AG08395 (cell line): ENCODE results near the gene ICAM4.
"Not testable (repeated sequence)": the region's sequence is repeated elsewhere in the genome, so short reads cannot be mapped to it uniquely, and the experiment has no call there.

Source experiments
- DNase-seq: peaks from one replicate; pipeline ENCODE4 v3.0.0; 2012; ENCODE audit warnings: mixed read lengths, low spot score

The ICAM4 gene

GRCh38 chr19:10269333-10270179 lies 17.2 kb upstream of the ICAM4 start:
- peak; percentile 85 for DNase-seq

DNA sequence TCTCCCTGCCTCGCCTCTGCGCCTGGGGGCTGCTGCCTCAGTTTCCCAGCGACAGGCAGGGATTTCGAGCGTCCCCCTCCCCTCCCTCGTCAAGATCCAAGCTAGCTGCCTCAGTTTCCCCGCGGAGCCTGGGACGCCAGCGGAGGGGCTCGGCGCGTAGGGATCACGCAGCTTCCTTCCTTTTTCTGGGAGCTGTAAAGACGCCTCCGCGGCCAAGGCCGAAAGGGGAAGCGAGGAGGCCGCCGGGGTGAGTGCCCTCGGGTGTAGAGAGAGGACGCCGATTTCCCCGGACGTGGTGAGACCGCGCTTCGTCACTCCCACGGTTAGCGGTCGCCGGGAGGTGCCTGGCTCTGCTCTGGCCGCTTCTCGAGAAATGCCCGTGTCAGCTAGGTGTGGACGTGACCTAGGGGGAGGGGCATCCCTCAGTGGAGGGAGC lies 16.6 kb upstream of the ICAM4 start:
- DNase-seq = no peak

GRCh38 chr19:10270616-10271394 lies 15.9 kb upstream of the ICAM4 start, which contains the start of gene ICAM1:
Gene ICAM1 (plus strand): TSS chr19:10271120. CDS start chr19:10271160, 40 bp downstream.
- DNase-seq = no peak

GRCh38 chr19:10271543-10272086 lies 15.1 kb upstream of the ICAM4 start:
- DNase-seq = no peak

DNA sequence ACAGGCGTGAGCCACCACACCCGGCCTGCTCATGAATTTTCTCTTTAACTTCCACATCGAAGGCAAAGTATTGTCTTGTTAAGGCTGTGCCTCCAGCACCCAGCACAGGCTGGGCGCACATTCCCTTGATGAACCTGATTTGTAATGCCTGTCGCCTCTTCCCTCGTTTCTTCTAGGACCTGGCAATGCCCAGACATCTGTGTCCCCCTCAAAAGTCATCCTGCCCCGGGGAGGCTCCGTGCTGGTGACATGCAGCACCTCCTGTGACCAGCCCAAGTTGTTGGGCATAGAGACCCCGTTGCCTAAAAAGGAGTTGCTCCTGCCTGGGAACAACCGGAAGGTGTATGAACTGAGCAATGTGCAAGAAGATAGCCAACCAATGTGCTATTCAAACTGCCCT lies 12.2 kb upstream of the ICAM4 start:
- no peak for DNase-seq

GRCh38 chr19:10277795-10278589 lies 8.8 kb upstream of the ICAM4 start:
- no peak for DNase-seq

GRCh38 chr19:10278935-10279334 lies 7.8 kb upstream of the ICAM4 start:
- DNase-seq = no peak

GRCh38 chr19:10279737-10280442 lies 6.9 kb upstream of the ICAM4 start:
- no peak for DNase-seq

DNA sequence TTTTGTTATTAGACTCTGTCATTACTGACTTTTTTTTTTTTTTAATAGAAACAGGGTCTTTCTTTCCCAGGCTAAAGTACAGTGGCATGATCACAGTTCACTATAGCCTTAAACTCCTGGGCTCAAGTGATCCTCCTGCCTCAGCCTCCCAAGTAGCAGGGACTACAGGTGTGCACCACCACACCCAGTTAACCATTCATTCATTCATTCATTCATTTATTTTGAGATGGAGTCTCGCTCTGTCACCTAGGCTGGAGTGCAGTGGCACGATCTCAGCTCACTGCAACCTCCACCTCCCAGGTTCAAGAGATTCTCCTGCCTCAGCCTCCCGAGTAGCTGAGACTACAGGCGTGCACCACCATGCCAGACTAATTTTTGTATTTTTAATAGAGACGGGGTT lies 4.7 kb upstream of the ICAM4 start:
- DNase-seq = not testable (repeated sequence)

DNA sequence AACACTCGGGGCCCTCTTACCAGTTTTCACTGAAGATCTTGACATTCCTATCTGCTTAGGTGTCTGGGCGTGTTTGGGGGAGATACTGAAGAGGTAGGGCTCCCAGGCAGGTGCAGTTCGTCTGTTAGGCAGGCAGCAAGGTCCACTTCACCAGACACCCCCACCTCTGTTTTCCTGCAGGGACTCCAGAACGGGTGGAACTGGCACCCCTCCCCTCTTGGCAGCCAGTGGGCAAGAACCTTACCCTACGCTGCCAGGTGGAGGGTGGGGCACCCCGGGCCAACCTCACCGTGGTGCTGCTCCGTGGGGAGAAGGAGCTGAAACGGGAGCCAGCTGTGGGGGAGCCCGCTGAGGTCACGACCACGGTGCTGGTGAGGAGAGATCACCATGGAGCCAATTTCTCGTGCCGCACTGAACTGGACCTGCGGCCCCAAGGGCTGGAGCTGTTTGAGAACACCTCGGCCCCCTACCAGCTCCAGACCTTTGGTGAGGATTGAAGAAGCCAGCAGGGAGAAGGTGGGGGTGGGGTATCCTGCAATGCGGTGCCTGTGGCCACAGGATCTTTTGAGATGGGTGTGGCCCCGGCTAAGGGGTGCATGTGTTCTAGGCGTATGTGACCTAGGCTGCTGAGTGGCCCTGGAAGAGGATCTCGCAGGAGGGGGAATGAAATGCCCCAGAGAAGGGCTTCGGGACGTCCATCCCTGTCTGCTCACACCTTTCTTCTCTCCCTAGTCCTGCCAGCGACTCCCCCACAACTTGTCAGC lies 3.3 kb upstream of the ICAM4 start:
- no peak for DNase-seq

DNA sequence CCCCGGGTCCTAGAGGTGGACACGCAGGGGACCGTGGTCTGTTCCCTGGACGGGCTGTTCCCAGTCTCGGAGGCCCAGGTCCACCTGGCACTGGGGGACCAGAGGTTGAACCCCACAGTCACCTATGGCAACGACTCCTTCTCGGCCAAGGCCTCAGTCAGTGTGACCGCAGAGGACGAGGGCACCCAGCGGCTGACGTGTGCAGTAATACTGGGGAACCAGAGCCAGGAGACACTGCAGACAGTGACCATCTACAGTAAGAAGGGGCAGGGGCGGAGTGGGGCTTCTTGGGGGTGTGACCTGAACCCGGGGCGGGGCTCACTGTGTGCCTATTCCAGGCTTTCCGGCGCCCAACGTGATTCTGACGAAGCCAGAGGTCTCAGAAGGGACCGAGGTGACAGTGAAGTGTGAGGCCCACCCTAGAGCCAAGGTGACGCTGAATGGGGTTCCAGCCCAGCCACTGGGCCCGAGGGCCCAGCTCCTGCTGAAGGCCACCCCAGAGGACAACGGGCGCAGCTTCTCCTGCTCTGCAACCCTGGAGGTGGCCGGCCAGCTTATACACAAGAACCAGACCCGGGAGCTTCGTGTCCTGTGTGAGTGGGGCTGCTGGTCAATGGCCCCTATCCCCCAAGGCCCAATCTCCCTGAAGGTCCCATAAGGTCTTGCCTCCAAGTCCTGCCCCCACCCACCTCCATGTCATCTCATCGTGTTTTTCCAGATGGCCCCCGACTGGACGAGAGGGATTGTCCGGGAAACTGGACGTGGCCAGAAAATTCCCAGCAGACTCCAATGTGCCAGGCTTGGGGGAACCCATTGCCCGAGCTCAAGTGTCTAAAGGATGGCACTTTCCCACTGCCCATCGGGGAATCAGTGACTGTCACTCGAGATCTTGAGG lies 2.4 kb upstream of the ICAM4 start:
- DNase-seq = no peak

DNA sequence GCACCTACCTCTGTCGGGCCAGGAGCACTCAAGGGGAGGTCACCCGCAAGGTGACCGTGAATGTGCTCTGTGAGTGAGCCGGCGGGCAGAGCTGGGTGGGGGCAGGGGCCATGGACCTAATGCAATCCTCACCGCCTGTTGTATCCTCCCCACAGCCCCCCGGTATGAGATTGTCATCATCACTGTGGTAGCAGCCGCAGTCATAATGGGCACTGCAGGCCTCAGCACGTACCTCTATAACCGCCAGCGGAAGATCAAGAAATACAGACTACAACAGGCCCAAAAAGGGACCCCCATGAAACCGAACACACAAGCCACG lies 1.8 kb upstream of the ICAM4 start:
- DNase-seq = no peak

- DNase-seq = no peak
Measured at GRCh38 chr19:10285393-10285792, 1.4 kb upstream of the ICAM4 start.

DNA sequence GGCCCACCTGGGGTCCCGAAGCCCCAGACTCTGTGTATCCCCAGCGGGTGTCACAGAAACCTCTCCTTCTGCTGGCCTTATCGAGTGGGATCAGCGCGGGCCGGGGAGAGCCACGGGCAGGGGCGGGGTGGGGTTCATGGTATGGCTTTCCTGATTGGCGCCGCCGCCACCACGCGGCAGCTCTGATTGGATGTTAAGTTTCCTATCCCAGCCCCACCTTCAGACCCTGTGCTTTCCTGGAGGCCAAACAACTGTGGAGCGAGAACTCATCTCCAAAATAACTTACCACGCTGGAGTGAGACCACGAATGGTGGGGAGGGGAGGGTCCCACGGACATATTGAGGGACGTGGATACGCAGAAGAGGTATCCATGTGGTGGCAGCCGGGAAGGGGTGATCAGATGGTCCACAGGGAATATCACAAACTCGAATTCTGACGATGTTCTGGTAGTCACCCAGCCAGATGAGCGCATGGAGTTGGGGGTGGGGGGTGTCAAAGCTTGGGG lies 2.0 kb downstream of the ICAM4 start:
- DNase-seq = peak; percentile 67

- peak; percentile 43 for DNase-seq
Measured at GRCh38 chr19:10289167-10289835, 2.5 kb downstream of the ICAM4 start.

DNA sequence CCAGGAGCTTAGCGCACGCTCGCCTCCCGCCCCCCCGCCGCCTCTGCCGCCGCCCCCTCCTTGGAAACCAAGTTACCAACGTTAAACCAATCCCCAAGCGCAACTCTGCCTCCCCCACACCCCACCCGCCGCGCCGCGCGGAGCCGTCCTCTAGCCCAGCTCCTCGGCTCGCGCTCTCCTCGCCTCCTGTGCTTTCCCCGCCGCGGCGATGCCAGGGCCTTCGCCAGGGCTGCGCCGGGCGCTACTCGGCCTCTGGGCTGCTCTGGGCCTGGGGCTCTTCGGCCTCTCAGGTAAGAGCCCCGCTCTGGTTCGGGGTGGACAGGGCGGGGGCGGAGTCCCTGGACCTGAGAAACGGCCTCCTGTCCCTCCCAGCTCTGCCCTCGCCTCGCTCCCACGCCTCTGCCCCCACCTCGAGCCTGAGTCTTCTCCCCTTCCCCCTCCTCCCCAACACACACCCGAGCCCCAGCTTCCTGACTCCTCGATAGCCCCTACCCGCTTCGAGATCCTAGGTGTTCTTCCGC lies 3.1 kb downstream of the ICAM4 start, which contains the start of gene ICAM5:
ICAM5 (plus strand) TSS at position 117 of the 521 bp plus-strand sequence; CDS start at position 209, 92 bp downstream.
- DNase-seq = no peak

- no peak for DNase-seq
Measured at GRCh38 chr19:10290357-10290875, 3.7 kb downstream of the ICAM4 start.

- peak; percentile 50 for DNase-seq
Measured at GRCh38 chr19:10290876-10291553, 4.3 kb downstream of the ICAM4 start.
